Cardiac fibroblast (primary cell): ENCODE measurements around the gene AWAT1.
"Not testable (repeated sequence)": the region's sequence is repeated elsewhere in the genome, so short reads cannot be mapped to it uniquely, and the experiment has no call there.

ENCODE experiments used
- DNase-seq, 2 donors: peaks; one replicate each; pipeline versions ENCODE4 v3.0.0 to v3.0.0-alpha.2; 2010; ENCODE audit warnings: low read depth in 2 of 2
- H3K4me3 ChIP-seq, 2 donors: replicated peaks in 1 of 2; 1 replicate in 1 of 2; 2 replicates in 1 of 2; pipeline ENCODE4 v1.5.1; 2011; ENCODE audit warnings: low read depth in 2 of 2, low read length in 2 of 2, mild to moderate bottlenecking in 2 of 2, moderate library complexity in 1 of 2
- TF ChIP-seq, protein P1 (sequence below): IDR thresholded peaks from one replicate; pipeline ENCODE4 v1.5.1; 2011; ENCODE audit warnings: low read depth, mild to moderate bottlenecking, low read length, inconsistent platforms

AWAT1 gene

DNA sequence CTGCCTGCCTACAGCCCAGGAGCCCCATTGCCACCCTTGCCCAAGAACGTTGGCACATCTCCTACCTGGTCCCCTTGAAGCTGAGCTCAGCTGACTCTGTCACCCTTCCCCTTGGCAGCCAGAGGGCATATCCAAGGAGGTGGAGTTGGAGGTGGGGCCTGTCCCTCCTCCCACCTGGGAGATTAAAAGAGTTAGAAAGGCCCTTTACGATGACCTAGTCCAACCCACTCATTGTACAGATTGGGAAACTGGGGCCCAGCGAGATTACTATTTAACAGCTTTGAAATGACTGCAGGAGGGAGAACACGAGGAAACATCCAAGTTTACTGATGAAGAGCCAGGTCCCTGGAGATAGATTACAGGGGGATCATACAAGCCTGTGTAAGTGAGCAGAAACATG, 25.6 kb downstream of the AWAT1 start, which contains the start of gene P2RY4:
P2RY4 (minus strand) TSS at position 101 of the 400 bp plus-strand sequence. CDS start 580 bp downstream, outside the sequence.
- TF ChIP-seq, protein P1, sequence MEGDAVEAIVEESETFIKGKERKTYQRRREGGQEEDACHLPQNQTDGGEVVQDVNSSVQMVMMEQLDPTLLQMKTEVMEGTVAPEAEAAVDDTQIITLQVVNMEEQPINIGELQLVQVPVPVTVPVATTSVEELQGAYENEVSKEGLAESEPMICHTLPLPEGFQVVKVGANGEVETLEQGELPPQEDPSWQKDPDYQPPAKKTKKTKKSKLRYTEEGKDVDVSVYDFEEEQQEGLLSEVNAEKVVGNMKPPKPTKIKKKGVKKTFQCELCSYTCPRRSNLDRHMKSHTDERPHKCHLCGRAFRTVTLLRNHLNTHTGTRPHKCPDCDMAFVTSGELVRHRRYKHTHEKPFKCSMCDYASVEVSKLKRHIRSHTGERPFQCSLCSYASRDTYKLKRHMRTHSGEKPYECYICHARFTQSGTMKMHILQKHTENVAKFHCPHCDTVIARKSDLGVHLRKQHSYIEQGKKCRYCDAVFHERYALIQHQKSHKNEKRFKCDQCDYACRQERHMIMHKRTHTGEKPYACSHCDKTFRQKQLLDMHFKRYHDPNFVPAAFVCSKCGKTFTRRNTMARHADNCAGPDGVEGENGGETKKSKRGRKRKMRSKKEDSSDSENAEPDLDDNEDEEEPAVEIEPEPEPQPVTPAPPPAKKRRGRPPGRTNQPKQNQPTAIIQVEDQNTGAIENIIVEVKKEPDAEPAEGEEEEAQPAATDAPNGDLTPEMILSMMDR: no peak
- DNase-seq: no peak
- no peak within 1 kb of the TSS for H3K4me3 ChIP-seq

DNA sequence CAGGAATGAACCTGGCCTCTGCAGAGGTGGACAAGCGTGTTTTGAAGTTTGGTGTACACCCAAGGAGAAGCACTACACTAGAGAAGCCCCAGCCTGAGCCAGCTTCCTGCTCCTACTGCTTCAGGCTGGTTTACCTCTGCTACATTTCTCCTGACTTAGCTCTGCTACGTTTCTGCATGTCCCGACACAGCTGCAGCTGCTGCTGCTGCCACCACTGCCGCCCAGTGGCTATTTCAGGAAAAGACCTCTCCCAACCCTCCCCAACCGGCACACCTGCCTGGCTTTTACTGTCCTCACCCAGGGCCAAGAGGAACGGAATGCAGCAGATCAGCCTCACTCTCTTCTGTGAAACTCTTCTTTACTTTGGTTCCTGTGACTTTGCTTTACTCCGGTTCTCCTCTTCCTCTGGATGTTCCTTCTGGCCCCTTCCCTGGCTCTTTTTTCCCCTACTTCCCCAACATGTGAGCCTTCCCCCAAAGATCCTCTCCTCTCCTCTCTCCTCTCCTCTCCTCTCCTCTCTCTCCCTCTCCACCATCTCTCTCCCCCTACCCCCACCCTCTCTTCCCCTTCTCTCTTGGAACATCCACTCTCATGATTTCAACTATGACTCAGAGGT, 28.6 kb downstream of the AWAT1 start:
- TF ChIP-seq, protein P1: peak; percentile 66
- DNase-seq: peak; percentile 43 to 51
- no peak overlapping the region for H3K4me3 ChIP-seq

DNA sequence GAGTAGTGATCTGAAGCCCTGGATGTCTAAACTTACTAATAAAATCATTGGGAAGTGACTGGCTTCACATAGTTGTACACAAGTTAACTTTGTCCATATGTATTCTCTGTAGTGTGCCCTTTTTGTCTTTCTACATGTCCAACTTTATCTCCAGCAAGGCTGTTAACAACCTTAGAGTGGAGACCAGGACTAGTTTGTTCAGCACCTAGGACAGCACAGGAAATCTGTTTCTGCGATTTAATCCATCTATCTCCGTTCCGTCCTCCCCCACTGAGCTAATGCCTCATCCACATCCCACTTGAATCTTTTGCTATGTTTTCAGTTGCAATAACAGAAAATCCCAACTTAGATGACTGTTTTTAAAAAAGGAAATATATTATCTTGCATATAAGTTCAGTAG, 30.3 kb downstream of the AWAT1 start:
- peak in 1 of 2 donors; percentile 2 for DNase-seq
- TF ChIP-seq, protein P1: no peak
- H3K4me3 ChIP-seq: no peak overlapping the region

DNA sequence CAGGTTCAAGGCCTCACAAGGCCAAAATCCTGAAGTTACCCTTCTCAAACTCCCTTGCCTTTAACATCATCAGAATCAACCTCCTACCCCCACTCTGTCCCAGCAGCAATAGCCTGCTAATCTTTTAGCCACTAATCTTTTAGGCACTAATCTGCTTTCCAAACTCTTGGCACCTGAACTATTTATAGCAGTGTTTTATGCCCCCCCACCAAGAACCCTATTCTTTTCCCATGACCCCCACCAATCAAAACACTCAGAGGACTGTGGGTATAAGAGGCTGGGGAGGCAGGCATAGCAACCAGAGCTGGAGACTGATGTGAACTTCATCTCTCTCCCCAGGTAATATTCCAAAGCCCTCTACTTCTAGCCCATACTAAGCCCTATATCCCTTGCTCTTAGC, 33.6 kb downstream of the AWAT1 start, which contains the start of gene ARR3:
ARR3 (plus strand) TSS at position 301 of the 400 bp plus-strand sequence. CDS start 1,052 bp downstream, outside the sequence.
- H3K4me3 ChIP-seq: no peak within 1 kb of the TSS
- DNase-seq: no peak
- TF ChIP-seq, protein P1: no peak

DNA sequence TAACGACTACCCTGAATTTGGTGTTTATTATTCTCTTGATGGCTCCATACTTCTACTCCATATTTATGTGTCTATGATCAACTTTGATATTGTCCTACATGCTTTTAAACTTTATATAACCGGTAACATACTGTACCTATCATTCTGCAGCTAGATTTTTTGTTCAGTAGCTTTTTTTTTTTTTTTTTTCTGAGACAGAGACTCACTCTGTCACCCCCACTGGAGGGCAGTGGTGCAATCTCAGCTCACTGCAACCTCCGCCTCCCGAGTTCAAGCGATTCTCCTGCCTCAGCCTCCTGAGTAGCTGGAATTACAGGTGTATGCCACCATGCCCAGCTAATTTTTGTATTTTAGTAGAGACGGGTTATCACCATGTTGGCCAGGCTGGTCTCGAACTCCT, 39.6 kb downstream of the AWAT1 start:
- DNase-seq, H3K4me3 ChIP-seq: not testable (repeated sequence)

DNA sequence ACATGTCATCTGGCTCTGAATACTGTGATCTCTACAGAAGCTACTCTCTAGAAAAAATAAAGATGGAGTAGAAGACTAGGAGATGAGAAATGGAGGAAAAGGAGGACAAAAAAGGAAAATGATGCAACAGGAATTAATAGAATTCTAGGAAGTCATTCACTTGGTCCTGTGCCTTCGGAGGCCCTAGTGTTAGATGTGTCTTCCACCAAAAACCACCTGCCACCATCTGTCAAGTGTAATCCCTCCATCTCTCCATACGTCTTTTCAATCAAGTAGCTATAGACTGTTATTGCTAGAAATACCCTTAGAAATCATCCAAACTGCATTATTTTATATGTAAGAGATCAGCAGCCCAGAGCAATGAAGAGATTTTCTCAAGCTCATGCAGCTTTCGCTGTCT, 44.6 kb downstream of the AWAT1 start:
- no peak overlapping the region for H3K4me3 ChIP-seq
- TF ChIP-seq, protein P1: no peak
- DNase-seq: no peak

DNA sequence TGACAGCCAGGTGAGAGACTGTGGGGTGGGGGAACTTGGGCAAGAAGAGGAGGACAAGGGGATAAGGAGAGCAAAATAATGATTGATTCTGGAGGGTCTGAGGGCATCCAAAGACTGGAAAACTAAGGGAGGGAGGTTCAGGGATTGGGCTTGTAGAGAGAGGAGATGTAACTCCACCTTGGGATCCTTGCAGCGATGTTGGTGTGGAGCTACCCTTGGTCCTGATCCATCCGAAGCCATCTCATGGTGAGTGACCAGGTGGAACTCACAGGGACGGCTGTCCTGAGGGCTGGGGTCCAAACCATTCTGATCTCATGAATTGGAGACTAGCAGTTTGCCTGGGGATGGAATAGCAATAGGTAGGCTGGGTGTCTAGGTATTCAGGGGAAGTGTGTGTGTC, 46.1 kb downstream of the AWAT1 start:
- H3K4me3 ChIP-seq: no peak overlapping the region
- no peak for DNase-seq
- TF ChIP-seq, protein P1: no peak
